T-helper 1 cell treated with Interleukin-12 subunit alpha and Interleukin-12 subunit beta and Interleukin-4 antibody, amounts not matched to agents 30 ng/mL and 1 ng/mL, for 36 hours (primary cell): ENCODE results near the gene UBASH3B. TPM values are rescaled to one million over a fixed set of nuclear protein-coding genes. Genes with fewer than 3 reads are reported as not detected.

Experiments
- intact Hi-C: fragments of 100-400 bp; cut with micrococcal nuclease; formaldehyde crosslinking; loops from one replicate; pipeline ENCODE4 v1.15.1; 2024
- total RNA-seq: library from RNA; stranded (reverse); gene quantifications from 2 replicates; pipeline ENCODE4 v1.2.3, GENCODE V29; 2022

Gene UBASH3B
- total RNA-seq, 1 donor from 2014 or later, result 10.2 TPM

- intact Hi-C loops, result loop anchor here (5.0 to 10.0 kb wide), 6 partner anchors 315 to 1283 kb away; partner anchors contain the start of genes HSPA8 and ZNF202
Observed at GRCh38 chr11:122747351-122747781, 91.8 kb downstream of the UBASH3B start.

GRCh38 chr11:122749005-122749687 lies 93.6 kb downstream of the UBASH3B start:
- intact Hi-C loops, result loop anchor here (1.0 to 10.0 kb wide), 7 partner anchors 94 to 1284 kb away; partner anchors contain the start of genes HSPA8, UBASH3B and ZNF202

- intact Hi-C loops, result no loop called here
Observed at GRCh38 chr11:122750049-122750448, 94.5 kb downstream of the UBASH3B start.

DNA sequence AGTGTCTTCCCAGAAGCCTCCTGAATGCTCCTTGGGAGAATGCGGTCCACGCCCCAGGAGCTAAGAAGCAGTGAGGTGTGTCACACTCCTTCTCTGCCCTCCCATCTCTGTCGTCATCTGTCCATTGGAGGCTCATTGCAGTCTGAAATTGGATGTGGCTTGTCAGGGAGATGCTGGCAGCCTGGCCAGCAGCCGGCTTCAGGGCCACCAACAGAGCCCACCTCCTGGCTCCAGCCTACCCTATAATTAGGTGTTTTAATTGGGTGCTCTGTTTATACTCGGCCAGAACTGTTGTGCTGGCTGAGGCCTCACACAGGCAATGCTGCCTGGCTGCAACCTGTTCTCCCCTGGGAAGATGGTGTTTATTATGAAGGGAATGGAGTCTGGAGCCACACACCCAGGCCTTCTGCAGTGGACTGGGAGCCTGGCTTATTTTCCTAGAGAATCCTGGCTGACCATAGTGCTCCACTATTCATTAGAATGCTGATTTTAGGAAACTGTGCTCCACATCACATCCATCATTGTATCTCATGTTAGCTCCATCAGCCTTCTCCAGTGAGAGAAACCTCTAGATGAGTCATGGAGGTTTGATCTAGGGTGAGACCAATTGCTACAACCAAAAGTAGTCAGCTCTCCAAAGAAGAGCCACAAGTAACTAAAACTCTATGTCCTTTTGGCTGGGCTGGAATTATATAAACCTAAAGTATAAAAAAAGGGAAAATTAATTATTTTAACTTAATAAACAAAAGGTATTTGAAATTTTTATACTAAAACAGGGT lies 96.0 kb downstream of the UBASH3B start:
- intact Hi-C loops, result no loop called here

DNA sequence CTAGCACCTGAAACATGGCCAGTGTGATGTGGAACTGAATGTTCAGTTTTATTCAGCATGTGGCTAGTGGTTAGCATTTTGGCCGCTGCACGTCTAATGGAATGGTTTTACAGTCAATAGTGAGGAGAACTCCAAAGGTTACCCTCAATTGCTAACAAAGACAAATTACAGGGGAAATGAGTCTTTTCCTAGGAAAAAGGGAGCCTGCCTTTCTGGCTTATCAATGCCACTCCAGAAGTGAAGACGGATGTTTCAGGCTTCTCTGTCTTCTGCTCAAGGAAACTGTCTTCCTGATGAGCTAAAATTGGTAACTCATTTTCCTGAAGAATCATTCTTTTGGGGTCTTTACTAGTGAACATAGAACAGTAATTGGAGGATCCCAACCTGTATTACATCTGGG lies 98.5 kb downstream of the UBASH3B start:
- intact Hi-C loops, result loop anchor here (1.0 kb wide), 6 partner anchors 27 to 174 kb away; partner anchors contain the start of gene UBASH3B

DNA sequence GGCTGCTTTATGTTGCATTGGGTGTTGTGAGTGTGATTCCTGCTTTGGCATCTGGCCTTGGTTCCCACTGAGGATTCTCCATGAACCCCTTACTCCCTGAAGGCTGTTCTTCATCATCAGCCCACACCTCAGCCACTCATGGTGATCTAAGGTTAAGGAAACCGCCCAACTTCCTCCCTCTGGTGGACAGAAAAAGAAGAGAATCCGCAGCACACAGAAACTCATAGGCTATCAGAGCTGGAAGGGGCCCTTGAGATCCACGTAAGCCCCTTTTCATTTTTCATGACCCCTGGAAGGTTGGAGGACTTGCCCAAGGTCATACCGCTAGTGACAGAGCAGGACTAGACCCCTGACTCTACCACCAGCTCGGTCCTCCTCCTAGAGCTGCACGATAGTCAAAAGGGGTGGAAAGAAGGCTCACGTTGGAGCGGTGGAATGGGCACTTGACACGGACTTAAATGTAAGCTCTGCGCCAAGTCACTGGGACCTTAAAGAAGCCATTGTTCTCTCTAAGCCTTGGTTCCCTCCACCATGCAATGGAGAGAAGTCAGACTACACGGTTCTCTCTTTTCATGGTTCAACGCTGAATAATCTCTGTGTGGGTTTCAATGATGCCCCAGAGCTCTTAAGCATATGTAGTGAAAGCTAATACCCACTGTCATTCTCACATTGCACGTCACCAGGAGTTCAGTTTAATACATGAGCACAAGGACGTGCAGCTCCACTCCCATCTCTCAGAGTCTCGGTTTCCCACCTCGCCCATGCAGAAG lies 99.2 kb downstream of the UBASH3B start:
- intact Hi-C loops, result loop anchor here (1.0 kb wide), 6 partner anchors 27 to 174 kb away; partner anchors contain the start of gene UBASH3B

DNA sequence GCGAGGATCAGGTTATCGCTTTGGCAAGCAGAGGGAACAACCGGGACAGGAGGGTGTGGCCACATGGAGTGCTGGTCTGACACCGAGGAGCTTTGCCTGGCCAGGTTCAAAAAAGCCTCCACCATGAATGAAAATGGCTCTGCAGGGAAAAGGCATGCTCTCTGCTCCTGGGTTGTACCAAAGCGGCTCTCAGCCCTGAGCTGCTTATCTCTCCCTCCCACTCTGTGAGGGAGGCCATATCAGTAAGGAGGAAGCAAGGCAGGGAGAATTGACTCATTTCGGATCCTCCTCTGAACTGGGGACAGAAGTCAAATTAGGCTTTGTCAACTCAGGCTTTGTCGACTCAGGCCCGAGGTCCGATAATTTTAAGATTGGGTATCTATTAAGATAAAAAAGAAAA lies 99.9 kb downstream of the UBASH3B start:
- intact Hi-C loops, result no loop called here

- intact Hi-C loops, result no loop called here
Observed at GRCh38 chr11:122755941-122756340, 100.4 kb downstream of the UBASH3B start.

DNA sequence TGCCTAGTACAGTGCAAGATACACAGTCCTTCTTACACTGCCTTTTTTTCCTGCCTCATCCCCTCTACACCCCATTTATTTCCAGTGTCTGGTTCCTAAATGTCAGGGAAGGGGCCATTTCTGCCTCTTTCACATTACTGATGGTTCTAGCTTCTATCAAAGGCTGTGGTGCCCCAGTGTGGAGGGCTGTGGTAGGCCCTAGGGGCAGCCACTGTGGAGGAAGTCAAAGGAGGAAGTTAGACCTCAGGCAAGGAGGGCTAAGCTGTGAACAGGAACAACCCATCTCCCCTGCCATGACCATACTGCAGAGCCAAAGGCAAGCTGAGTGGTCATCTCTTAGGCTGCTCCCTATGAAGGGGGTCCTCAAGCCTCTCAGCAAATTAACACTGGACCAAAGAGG lies 100.9 kb downstream of the UBASH3B start:
- intact Hi-C loops, result no loop called here

DNA sequence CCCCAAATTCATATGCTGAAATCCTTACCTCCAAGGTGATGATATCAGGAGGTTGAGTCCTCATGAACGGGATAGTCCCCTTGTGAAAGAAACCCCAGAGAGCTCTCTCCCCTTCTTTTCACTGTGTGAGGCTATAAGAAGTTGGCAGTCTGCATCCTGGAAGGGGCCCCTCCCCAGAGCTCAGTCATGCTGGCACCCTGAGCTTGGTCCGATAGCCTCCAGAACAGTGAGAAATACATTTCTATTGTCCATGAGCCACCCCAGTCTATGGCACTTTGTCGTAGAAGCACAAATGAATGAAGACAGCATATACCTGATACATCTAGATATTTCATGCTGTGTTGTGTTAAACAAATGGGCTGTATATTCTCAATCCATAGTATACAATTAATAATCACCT lies 101.7 kb downstream of the UBASH3B start:
- intact Hi-C loops, result no loop called here

- intact Hi-C loops, result no loop called here
Observed at GRCh38 chr11:122758339-122758738, 102.8 kb downstream of the UBASH3B start.

- intact Hi-C loops, result no loop called here
Observed at GRCh38 chr11:122758974-122759373, 103.5 kb downstream of the UBASH3B start.

DNA sequence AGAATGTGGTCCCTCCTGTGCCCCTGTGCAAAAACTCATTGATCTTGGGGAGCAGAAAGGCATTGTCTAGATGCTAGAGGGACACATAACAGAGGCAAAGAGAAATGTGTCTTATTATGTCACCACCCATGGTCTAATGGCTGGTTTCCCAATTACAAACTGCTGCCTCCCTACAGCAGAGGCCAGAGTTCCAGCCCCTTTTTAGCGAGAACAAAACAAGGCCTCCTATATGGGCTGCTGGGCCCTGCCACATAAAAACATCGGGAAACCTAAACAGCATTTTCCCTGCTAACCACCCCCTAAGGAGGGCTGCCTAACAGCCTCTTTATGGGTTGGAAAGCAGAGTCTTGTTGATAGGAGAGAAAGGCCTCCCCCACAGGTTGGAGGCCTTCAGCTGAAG lies 107.6 kb downstream of the UBASH3B start:
- intact Hi-C loops, result no loop called here

DNA sequence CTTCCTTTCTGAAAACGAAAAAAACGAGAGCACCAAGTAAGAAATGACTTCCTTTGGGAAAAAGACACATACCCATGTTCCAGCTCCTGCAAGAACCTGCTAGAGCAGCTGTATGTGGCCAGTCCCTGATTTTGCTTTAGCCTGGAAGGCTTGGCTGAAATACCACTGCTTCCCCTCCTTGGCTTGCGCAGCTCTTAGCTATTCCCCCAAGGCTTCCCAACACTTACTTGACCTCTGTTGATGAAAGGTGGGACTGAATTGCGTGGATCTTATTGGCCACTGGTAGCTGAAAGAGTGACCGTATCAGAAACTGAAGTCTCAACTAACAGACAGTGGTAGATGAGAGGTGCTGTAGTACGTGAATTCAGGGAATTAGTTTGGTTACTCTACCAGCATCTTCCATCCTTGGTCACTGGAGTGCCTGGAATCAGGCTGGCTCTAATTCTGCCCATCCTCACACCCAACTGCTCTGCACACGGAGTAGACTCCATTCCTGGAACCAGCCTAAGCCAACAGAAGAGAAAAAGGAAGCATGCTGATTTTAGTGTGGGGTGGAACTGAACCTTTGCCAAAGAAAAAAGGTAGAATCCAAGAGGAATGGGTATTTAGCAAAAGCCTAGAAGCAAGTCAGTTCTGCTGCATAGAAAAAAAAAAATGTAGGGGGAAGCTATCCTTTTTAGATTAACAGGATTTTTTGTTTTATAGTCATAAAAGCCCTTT lies 109.0 kb downstream of the UBASH3B start:
- intact Hi-C loops, result no loop called here

- intact Hi-C loops, result no loop called here
Observed at GRCh38 chr11:122765487-122766131, 110.1 kb downstream of the UBASH3B start.

DNA sequence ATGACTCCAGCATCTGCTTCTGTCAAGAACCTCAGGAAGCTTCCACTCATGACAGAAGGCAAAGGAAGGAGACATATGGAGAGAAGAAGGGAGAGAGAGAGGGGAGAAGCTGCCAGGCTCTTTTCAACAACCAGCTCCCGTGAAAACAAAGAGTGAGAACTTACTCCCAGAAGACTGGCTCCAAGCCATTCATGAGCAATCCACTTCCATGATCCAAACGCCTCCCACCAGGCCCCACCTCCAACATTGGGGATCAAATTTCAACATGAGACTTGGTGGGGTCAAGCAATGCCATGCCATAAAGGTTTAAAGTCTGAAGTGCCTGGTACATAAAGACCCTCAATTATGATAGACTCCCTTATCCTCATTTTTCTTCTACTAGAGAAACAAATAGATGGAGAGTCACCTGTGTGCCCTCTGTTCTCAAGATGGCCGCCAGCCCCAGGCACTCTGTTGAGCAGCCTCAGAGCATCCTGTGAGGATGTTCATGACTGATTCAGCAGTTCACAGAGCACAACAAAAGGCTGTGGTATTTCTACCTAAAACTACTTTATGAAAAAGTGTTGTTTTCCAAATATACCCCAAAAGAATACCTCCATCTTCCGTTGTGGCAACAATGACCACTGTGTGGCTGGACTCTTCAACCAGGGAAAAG lies 113.7 kb downstream of the UBASH3B start:
- intact Hi-C loops, result no loop called here

DNA sequence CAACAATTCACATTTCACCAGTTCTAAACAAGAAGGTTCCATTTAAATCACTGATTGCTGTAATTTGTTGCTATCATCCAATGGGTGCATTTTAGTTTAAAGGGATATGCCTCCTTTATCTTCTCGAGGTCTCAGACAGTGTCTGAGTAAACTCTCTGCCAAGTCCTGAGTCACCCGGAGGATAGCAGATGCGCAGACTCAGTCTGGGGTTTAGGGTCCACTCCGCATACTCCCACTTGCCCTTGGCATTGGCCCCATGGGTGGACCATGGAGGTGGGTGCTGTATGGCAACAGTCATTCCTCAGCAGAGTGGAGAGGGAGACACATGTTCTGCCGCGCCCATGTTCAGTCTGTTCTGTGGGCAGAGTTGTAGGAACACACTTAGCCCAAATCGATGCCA lies 117.4 kb downstream of the UBASH3B start:
- intact Hi-C loops, result no loop called here

DNA sequence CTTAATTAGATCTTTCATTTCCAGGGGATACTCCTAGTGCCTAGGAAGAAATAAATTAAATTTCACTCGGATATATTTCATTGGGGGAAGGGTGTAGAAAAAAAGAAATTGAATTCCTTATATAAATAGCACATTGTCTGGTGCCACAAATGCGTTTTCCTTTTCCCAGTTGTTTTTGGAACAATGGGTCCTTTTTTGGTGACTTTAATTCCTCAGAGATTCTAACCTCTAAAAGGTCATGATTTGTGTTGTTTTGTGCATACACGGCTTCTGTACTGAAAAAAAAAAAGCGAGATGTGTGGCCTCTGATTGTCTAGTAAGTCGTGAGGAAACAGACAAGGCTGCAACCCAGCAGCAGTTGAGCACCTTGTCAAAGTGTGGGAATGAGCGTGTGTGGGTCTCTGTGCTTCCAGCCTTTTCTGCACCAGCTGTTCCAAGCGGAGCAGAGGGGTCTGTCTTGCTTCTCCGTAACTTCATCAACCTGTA lies 118.3 kb downstream of the UBASH3B start:
- intact Hi-C loops, result no loop called here

GRCh38 chr11:122775675-122776271 lies 120.3 kb downstream of the UBASH3B start:
- intact Hi-C loops, result no loop called here
